HTR-8/SVneo (cell line): ENCODE measurements around the gene IRS1.
A peak's percentile ranks its signal among the peaks of the same experiment; 100 is the strongest.

Experiments
- DNase-seq: peaks from one replicate; pipeline ENCODE4 v3.0.0; 2011; ENCODE audit warnings: low spot score, mixed read lengths; ENCODE audit not compliant: insufficient read length
- FAIRE-seq: peaks from 2 replicates; lab custom pipeline; 2011; peaks lifted over from hg19 to GRCh38; lab: Jason Lieb, UNC

The IRS1 gene

DNA sequence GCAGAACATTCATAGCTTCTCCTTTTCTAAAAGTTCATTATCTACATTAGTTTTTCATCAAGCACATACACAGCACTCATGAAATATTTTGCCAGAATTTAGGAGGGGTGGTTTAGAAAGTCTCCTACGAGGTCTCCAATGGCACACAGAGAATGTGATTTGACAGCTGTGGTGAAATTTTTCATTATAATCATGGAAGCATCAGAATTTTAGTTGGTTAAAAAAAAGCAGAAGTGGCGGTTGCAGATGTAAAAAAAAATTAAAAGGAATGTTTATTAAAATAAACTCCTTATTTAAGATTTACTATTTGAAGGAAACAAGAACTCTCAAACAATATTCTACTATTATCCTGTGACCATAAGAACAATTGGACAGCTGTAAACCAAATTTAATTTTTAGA is 25.4 kb upstream of the IRS1 start:
- DNase-seq (no peak), FAIRE-seq (no peak)

DNA sequence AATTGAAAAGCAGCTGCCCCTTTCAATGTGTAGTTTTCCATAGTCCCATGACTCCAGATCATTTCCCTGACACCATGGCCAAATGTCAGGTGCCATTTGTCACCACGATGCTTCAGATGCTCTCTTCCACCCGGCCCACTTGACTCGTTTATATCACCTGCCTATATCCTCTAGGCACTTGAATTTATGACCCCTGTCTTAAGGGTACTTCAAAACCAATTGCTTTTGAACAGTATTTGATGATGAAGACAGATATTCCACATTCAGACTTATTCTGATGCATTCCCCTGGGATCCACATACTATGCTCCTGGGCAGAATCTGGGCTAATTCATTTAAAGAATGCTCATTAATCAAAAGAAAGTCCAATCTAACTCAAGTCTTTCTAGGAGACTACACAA is 19.3 kb upstream of the IRS1 start:
- no peak for FAIRE-seq
- no peak for DNase-seq

DNA sequence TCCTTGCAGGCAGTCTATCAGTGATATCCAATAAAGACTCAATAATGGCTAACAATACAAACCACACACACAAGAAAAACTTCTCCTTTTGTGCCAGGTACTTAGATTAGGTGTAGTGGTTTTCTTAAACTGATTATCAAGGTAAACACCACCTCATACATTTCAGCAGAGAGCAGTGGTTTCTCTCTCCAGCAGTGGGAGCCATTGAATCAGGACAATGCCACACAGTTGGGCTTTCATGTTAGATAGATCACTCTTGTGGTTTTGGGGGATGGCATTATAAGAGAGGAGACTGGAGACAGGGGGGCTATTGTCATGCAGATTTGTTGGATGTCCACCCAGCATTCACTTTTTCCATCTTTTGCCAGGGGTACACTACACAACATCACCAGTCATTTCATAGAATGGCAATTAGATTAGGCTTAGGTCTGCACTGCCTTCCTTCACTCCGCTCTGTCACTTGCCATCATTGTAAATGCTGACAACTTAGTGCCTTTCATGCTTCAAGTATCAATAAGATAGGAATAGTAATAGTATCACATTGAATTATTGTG is 13.6 kb upstream of the IRS1 start:
- no peak for DNase-seq

DNA sequence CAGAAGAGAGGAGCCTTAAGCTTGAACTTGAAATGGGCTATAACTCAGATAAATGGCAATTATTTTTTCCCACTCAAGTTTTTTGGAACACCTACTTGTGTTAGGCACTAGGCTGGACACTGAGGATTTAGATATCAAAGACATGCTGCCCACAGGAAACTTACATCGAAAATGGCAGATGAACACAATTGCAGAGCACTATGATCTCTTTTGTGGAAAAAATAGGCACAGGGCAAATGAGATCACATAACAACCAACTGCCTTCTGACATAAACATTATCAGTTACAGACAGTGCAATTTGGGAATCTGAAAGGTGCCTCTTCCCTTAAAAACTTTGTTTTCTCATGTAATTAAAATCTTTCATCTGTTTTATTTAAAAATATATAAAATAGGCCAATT is 3.8 kb upstream of the IRS1 start:
- no peak for DNase-seq

More for the DNA sequence above, 13.6 kb upstream of the IRS1 start:
- no peak for FAIRE-seq

GRCh38 chr2:226802573-226802972 is 3.0 kb upstream of the IRS1 start:
- no peak for FAIRE-seq
- no peak for DNase-seq

More for the DNA sequence above, 3.8 kb upstream of the IRS1 start:
- FAIRE-seq: no peak

DNA sequence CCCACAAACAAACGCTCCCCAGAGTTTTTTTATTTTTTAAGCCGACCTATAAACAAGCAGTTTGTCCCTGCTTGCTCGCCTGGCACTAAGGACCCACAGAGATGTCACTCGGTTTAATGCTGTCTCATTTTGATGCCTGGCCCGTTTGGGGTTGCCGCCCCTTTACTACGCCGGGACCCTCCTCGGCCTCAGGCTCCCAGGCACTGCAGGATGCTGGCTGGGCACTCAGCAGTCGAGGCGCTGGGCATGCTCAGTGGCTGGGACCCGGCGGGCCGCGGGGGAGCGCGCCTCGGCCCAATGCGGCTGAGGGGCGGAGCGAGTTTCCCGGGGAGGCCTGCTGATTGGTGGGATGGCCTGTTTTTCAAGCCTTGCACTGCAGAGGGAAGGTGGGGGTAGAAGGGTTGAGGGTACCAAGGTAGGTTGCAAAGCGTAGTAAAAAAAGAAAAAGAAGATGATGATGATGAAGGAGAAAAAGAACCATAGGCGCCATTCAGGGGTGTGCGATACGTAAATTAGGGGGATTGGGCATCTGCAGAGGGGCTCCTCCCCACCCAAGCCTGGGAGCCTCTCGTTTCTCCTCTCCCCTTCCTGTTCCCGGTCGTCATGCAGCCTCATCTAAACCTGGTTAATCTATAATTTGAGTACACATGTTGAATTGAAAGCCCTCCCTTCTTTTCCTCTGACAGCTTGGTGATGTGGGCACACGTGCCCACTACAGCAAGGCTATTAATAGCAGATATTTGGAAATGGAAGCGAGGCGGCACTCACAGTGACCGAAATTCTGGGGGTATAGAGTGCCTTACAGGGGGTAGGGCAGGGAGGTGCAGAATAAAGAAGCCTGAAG is 1.5 kb upstream of the IRS1 start:
- no peak for DNase-seq
- no peak for FAIRE-seq

DNA sequence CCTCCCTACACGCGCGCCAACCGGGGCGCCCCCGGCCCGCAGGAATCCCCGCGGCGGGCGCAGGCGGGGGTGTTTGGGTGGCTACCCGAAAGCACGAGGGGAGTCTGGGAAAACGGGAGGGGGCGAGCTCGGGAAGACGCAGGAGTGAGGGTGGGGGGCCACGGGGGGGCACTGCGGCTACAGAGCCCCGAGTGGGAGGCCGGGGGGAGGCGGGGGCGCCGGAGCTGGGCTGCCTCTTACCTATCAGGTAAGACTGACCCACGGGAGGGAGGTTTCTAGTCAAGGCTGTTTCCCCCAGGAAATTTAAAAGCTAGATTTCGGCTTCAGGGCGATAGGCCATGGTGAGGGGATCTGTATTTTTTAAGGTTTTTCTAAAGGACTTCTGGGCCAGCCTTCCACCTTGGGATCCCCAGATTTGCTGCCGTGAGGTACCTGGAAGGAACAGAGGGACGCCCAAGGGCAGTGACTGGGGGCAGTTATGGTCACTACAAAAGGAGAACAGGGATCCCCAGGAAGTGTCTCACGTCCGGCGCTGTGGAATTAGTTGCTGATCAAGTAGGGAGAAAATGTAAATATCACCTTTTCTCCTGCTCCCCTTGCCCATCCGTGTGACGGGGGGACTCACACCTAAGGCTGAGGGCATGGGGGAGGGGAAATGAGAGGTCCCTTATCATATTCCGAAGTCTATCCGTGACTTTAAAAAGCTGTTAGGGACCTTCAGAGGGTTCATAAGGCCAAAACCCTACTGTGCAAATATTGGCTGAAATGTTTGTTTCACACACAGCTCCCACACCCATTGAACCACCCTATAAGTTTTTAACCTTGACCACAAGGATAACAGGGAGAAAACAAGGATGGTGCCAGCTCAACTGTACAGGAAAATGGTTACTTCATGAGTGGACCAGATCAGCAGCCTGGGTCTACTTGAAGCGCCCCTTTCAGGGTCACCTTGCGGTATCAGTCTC is 638 bp upstream of the IRS1 start:
- DNase-seq: no peak
- no peak for FAIRE-seq

DNA sequence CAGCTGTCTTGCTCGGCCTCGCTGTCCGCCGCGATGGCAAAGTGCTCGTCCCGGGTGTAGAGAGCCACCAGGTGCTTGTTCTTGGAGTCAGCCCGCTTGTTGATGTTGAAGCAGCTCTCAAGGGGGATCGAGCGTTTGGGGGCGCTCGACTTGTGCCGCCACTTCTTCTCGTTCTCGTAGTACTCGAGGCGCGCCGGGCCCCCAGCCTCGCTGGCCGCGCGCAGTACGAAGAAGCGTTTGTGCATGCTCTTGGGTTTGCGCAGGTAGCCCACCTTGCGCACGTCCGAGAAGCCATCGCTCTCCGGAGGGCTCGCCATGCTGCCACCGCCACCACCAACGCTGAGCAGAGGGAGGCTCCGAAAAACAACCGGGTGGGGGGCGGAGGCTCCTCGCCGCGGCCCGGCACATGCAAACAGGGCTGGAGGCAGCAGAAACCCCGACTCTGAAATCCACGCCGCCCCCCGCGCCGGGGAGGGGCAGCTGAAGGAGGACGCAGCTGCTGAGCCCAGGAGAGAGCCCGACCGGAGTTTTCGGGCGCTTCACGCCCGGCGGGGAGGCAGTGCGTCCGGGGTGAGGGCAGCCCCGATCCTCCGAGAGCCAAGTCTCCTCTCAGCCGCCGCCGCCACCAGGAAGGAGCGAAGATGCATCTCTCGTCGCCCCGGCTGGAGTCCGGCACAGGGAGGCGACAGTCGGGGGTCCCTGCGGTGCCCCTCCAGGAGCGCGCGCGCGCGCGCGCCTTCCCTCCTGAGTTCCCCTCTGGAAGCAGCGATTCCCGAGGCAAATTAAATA is 1.0 kb downstream of the IRS1 start:
- FAIRE-seq (peak; percentile 60), DNase-seq (no peak)

GRCh38 chr2:226797989-226798421 is 1.6 kb downstream of the IRS1 start:
- no peak for DNase-seq
- no peak for FAIRE-seq

DNA sequence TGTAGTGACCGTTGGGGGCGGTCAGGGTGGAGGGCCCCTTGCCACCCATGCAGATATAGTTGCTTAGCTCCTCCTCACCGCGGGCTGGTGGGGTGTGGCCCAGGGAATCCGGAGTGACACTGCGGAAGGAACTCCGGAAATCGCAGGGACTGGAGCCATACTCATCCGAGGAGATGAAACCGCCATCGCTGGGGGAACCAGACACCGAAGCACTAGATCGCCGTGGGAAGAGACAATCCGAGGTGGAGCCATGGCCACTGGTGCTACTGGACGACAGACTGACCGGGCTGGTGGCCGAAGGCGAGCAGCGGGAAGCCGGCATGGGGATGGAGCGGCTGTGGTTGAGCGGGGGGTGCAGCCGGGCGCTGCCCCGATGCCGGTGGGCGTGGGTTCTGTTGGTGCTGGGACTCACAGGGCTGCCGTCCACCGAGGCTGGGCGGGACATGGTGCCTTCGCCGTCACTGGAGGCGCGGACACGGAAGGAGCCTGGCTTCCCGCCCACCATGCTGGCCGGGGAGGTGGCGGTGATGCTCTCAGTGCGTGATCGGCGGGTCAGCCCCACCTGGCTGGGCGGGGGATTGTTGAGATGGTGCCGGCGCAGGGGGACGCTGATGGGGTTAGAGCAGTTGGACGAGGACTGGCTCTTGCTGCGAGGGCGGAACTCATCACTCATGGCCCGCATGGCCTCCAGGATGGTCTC is 2.2 kb downstream of the IRS1 start:
- no peak for FAIRE-seq
- DNase-seq: no peak

- DNase-seq (no peak), FAIRE-seq (no peak)
Measured at GRCh38 chr2:226796840-226797288, 2.8 kb downstream of the IRS1 start.

GRCh38 chr2:226796012-226796839 is 3.4 kb downstream of the IRS1 start:
- FAIRE-seq: no peak

GRCh38 chr2:226795281-226796011 is 4.2 kb downstream of the IRS1 start:
- DNase-seq (no peak), FAIRE-seq (peak; percentile 77)

More at GRCh38 chr2:226796012-226796839, 3.4 kb downstream of the IRS1 start:
- DNase-seq: no peak

- FAIRE-seq: peak; percentile 9
- DNase-seq: no peak
Measured at GRCh38 chr2:226794751-226795171, 4.9 kb downstream of the IRS1 start.

DNA sequence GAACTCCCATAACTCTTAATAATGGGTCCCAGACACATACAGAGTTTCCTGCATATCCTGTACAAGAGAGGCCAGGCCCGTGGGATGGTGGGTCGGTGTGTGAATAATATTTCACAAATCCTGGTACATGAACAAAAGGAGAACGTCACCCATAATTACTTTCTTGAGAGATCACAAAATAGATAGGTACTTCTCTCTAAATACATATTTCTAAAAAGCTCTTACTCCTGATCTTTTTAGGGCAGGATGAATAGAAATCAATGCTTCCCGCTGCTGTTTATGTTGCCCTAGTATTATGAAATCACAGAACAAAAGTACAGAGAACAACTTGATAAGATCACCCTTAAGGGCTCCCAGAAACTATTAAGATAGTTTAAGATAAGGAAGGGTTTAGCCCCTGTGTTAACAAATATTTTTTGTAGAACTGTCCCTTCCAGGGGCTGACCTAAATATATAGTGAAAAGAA is 5.4 kb downstream of the IRS1 start:
- no peak for FAIRE-seq
- no peak for DNase-seq

DNA sequence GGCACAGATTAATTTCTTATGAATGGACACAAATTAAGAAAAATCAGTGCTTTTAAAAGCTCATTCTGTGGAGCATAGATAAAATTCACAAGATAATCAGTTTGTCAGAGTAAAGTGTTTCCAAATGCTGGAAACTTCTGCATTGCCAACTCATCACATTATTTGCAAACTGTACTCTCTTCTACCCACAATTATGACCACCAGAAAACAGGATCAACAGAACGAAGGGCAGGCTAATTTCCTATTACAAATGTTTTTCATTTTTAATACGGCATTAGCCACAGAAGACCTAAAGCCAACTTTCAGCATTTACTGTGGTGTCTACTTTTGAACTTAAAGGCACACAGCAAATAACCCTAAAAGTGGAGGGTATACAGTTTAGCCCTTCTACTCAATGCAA is 6.0 kb downstream of the IRS1 start:
- FAIRE-seq: no peak
- DNase-seq: no peak

DNA sequence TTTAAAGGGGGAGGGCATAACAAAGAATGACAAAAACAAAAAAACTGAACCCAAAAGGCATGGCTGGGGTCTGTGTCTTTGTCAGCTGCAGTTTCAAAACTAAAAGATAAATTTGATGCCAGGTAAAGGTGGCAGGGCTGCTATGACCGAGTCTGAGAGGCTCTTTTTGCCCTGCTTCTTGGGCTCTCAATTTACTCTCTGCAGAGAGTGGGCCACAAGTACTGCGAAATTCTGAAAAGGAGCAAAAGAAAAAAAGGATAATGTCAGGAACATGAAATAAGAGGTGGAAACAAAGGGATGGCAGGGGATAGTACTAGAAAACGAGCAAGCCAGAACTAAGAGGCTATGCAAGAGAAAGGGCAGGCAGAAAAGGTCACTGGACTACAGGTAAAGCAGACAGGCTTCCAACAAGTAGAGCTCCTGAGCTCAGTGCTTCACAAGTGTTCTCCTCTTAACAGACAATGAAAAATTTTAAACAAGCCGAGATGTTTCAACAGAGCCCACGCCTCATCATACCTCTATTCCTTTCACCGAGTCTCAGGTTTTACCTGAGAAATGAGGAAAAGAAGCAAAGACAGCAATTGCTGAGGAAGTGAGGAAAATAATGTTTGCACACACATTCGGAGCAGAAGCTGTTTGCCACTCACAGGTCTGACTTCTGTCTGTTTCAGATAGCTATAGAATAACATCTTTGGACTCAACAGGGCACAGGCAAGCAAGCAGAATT is 7.3 kb downstream of the IRS1 start:
- DNase-seq: no peak
- FAIRE-seq: no peak
